ENCODE results near the gene NEU1. TPM values are rescaled to one million over a fixed set of nuclear protein-coding genes. Genes with fewer than 3 reads are reported as not detected.
"Not testable (repeated sequence)": the region's sequence is repeated elsewhere in the genome, so short reads cannot be mapped to it uniquely, and the experiment has no call there.

Gene NEU1
- total and polyA plus RNA-seq, 10 donors = 14.0 to 60.7 (median 37.8) TPM

GRCh38 chr6:31907158-31907813 is 44.7 kb upstream of the NEU1 start:
- Histone ChIP-seq H3K27ac (no peak overlapping the region), H3K9me3 (no peaks in the 10 kb centered on the region), H3K36me3 (no peaks in the 10 kb centered on the region), H3K27me3 (replicated peaks in 1 of 7) (peaks cover 0 to 8% (median 0%) of the 10 kb centered on the region in 7 donors), H3K4me3 (no peak overlapping the region), H3K4me1 (peaks cover 7 to 21% (median 9%) of the 10 kb centered on the region in 6 donors)
- TF ChIP-seq POLR2AphosphoS5 (IDR thresholded peaks at IDR 0.05) = no peak
- TF ChIP-seq CTCF (IDR thresholded peaks at IDR 0.05 in 8 of 11, conservative IDR thresholded peaks at IDR 0.05 in 3 of 11) = no peak
- no peak for TF ChIP-seq POLR2A (IDR thresholded peaks at IDR 0.05)
- 40 to 59% (median 41%) methylated on average over 7 of the region's 7 CpGs for WGBS, 5 donors
- intact Hi-C loops (cut with DNase I; ENCODE audit: low total_unique reads) = no loop called here
- DNase-seq = peak; percentile 21

- H3K4me3 ChIP-seq; intact Hi-C loops (cut with DNase I; ENCODE audit: low total_unique reads); H3K9me3 ChIP-seq; H3K27ac ChIP-seq; H3K36me3 ChIP-seq; H3K27me3 ChIP-seq (replicated peaks in 1 of 7): not testable (repeated sequence)
- peak; percentile 6 for DNase-seq
- peaks cover 7 to 23% (median 10%) of the 10 kb centered on the region in 6 donors for H3K4me1 ChIP-seq
- 79 to 86% (median 82%) methylated on average over 8 of the region's 8 CpGs for WGBS, 5 donors
These were observed 44.1 kb upstream of the NEU1 start for GRCh38 chr6:31906727-31907126.

GRCh38 chr6:31906122-31906521 is 43.5 kb upstream of the NEU1 start:
- no peak overlapping the region for H3K27ac ChIP-seq
- intact Hi-C loops (cut with DNase I; ENCODE audit: low total_unique reads) = no loop called here
- no peaks in the 10 kb centered on the region for H3K9me3 ChIP-seq
- peaks cover 0 to 5% (median 0%) of the 10 kb centered on the region in 7 donors for H3K27me3 ChIP-seq (replicated peaks in 1 of 7)
- DNase-seq = peak; percentile 9
- TF ChIP-seq CTCF (IDR thresholded peaks at IDR 0.05 in 8 of 11, conservative IDR thresholded peaks at IDR 0.05 in 3 of 11) (no peak), POLR2AphosphoS5 (IDR thresholded peaks at IDR 0.05) (no peak), POLR2A (IDR thresholded peaks at IDR 0.05) (no peak)
- peaks cover 10 to 27% (median 14%) of the 10 kb centered on the region in 6 donors for H3K4me1 ChIP-seq
- H3K36me3 ChIP-seq = no peaks in the 10 kb centered on the region
- H3K4me3 ChIP-seq = no peak overlapping the region
- WGBS, 5 donors = 57 to 75% (median 60%) methylated on average over 4 of the region's 4 CpGs

- DNase-seq = peak; percentile 8
- 65 to 91% (median 83%) methylated on average over 1 of the region's 1 CpG for WGBS, 5 donors
- no peak for TF ChIP-seq POLR2AphosphoS5 (IDR thresholded peaks at IDR 0.05)
- TF ChIP-seq CTCF (IDR thresholded peaks at IDR 0.05 in 8 of 11, conservative IDR thresholded peaks at IDR 0.05 in 3 of 11) = no peak
- TF ChIP-seq POLR2A (IDR thresholded peaks at IDR 0.05) = no peak
- H3K4me3 ChIP-seq = no peak overlapping the region
- H3K4me1 ChIP-seq = peaks cover 14 to 38% (median 23%) of the 10 kb centered on the region in 6 donors
- no peak overlapping the region for H3K27ac ChIP-seq
- intact Hi-C loops (cut with DNase I; ENCODE audit: low total_unique reads) = no loop called here
- H3K9me3 ChIP-seq = no peaks in the 10 kb centered on the region
- no peaks in the 10 kb centered on the region for H3K36me3 ChIP-seq
- H3K27me3 ChIP-seq (replicated peaks in 1 of 7) = no peaks in the 10 kb centered on the region
These were observed 42.4 kb upstream of the NEU1 start for GRCh38 chr6:31905041-31905440.

All from spleen (tissue), 11 donors.